ENCODE data around the gene S1PR1.

S1PR1 gene

DNA sequence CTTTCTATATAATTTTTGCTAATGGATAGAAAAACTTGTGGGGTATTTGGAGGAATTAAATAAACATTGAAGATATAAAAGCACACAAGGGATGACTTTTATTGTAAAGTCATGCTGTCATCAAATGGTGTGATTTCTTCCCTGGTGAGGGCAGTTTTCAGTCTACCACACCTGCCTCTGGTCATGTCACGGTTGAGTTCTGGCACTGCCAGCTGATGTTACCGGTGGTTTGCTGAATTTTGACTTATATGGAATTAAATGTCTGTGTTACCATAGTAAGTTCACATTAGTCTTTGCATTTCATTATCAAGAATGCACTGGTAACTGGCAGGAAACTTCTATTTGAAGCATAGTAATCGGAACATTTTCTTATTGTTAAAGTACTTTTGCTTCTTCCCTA is 13.4 kb downstream of the S1PR1 start:
- no peak for DNase-seq

DNA sequence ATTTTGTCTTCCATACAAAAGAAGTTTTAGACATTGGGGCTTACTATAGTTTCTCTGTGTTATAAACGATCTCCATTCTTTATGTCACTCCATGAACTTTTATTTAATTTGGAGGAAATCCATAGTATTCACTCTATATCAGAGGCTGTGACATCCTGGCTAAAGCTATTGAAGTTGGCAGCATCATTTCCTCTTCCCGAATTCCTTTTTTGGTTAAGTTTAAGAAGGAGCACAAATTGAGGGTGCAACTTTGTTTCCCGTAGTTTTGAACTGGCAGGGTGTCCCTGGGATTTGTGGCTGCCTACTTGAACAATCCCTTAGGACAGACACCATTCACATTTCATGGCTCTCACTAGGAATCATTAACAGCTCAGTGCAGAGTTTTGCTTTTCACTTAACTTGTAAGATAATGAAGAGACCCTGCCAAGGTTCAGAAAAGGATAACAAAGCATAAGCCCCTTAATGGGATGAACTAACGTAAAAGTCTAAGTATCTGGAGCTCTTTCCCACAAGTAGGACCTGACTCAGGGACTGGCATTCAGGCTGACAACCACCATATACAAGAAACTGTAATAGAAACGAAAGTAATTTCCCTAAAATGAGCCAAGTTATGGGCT is 13.9 kb downstream of the S1PR1 start:
- no peak for DNase-seq

DNA sequence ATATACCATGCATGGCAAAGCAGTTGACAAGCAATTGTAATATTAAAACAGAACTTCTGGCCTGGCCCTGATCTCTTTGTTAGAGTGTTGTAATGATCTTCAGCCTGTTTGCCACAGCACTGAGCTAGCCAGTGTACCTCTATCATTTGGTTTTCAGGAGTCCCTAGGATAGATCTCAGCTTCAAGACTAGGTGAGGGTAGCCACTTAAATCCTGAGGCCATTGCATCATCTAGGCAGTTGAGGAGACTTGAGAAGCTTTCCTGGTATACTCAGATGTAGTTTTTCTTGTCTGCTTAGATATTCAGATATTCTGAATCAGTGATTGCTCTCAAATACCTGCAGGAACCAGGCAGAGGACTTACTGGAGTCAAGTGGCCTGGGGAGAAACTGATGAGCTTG is 14.7 kb downstream of the S1PR1 start:
- no peak for DNase-seq

DNA sequence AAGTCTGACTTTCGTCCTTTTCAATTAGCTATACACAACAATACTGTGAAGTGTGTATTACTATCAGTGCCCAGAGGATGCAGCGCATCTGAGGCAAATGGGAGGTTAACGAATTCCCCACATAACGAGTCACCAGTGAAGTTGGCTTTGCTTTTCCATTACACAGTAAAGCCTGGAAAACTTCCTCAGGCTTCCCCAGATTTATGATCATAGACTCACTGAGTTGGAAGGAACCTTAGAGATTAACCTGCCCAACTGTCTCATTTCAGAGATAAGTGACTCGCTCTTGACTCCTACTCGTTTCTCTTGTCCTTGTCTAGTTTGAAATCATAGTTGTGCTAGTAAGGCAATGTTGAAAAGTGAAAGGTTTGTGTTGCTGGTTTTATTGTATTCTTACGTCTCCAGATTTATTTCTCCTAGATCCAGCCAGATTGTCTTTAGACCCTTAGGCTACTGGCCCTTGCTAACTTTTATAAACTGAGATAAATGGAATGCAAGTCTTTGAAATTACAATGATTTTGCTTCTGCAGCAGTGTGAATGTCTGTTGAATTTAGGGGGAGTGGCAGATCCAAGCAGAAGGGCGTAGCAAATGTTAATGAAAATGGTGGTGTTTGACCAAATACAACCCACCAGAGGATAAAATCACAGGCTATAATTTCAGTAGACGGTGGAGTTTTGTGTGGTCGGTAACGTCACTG is 17.3 kb downstream of the S1PR1 start:
- peak; percentile 36 for DNase-seq

DNA sequence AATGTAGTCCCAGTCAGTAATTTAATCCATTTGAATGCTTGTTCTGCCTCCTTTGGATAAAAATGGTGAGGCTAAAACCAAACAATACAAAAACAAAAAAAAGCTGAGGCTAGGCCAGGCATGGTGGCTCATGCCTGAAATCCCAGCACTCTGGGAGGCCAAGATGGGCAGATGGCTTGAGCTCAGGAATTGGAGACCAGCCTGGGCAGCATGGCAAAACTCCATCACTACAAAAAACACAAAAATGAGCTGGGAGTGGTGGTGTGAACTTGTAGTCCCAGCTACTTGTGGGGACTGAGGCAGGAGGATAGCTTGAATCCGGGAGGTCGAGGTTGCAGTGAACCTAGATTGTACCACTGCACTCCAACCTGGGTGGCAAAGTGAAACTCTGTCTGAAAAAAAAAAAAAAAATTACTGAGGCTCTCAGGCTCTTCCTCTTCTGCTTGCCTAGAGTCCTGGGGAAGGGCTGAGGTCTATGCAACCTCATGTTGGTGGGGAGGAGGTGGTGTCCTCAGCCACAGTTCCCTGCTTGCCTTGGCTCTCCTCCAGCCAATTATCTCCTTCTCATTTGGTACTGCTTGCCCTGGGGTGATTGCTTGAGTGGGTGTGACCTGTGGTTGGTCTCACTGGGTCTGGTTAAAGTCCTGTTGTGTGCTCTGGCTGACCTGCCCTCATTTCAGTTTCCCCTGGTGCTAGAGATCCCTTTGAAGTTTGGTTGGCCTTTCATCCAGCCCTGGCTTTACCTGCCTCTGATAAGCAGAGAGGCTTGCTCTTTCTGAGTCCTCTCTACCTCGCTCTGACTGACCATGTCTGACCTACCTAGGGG is 20.9 kb downstream of the S1PR1 start:
- peak; percentile 72 for DNase-seq

DNA sequence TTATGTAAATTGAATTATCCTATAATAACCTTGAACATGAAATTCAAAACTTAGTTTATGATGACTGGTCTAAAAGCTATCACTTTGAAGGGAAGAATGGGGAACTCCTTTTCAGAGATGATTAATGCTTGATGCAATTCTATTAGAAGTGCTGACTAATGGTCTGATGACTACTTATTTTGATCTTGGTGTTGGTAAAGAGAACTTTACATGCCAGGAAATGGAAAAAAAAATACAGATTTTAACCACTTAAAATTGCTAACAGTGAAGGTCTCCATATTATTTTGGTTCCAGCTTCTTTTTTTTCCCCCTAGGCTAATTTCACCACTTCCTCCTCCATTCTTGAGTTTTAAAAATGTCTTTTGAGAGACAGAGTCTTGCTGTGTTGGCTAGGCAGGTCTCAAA is 22.9 kb downstream of the S1PR1 start:
- DNase-seq = no peak

DNA sequence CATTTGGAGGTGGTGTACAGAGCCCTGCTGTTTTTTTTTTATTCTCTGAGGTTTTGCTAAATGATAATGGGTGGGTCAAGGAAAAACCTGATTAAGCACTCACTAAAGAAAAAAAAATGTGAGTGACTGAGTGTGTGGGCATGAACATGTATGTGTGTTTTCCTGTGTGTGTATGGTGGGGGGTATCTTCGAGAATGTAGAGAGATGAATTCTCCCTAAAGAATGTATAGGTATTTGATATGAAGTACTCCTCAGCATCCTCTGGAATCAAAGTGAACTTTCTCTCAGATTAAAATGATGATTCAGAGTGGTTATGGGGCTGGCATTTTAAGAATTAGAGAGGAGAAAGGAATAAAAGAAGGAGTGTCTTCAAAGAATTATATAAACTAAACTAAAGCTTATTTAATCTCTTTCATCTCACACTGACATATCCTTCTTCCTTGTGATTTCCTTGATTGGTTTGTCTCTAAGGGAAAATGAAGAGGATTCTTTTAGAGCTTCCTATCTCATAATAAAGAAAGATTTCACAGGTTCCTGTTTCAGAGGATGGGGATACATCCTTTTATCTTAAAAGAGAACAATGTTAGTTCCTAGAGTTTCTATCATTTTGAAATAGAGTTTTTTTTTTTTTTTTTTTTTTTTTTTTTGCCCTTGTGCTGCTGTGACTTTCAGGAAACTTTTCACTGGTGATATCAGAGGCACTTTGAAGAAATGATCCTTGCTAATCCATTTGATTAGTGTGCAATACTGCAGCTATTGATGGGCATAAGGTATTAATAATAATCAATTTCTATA is 23.9 kb downstream of the S1PR1 start:
- DNase-seq = no peak

DNA sequence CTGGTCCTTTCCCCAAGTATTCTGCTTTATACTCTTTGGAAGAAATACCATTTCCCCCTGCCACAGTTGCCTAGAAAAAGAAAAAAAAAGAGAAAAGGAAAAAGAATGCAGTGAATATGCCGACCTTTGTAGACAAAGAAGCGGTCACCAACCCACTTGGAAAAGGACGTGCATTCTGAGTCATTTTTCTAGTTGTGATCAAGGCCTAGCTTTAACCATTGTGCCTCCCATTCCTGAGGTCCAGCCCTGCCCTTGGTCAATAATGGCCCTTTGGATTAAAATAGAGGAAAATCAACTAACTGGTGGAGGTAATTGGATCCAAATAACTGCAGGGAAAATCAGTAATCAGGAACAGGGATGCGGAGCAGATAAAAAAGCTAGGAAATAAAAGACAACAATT is 24.8 kb downstream of the S1PR1 start:
- no peak for DNase-seq

DNA sequence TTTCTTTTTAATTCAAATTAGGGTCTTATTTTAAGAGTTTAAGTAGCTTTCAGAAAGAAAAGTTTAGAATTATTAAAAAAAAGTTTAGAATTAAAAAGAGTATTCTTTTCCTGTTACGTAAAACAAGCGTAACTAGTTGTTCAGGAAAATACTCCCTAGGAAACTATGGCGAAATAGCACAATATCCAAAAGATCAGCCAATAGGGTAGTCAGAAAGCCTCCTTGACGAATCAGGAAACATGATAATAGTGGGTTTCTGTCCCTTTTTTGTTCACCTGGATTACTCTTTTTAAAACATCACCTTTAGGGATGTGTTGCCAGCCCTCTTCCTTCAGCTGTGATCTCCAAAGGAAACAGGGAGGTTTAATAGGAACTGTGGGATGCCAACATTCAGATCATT is 25.2 kb downstream of the S1PR1 start:
- DNase-seq = no peak

DNA sequence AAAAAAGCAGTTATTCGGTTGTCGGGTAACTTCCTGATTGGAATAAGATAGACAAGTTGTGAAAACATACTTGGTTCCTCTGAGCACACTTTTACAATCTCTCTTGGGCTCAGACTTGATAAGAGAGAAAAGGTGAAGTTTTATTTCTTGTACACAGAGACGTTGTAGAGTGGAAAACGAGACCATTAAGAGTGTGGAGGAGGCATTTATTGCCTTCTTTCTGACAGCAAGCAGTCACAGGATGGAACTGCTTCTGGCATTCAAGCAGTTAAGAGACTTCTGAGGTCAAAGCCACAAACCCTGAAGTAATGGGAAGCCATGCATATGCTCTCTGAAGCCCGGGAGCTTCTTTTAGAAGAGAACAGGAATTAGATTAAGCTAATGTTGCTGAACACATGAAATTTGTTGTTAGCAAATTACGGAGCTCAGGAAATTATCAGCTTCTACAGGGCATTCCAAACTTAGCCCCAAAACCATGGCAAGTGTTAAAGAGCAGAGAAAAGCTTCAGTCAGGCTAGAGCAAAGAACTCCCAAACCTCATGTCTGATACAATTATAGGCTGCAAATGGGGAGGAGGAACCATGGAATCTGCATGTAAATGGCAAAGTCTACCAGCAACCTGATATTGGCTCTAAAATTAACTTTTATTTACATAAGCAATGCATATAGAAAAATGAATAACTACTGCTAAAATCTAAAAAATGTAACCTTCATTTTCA is 26.0 kb downstream of the S1PR1 start:
- DNase-seq = no peak

DNA sequence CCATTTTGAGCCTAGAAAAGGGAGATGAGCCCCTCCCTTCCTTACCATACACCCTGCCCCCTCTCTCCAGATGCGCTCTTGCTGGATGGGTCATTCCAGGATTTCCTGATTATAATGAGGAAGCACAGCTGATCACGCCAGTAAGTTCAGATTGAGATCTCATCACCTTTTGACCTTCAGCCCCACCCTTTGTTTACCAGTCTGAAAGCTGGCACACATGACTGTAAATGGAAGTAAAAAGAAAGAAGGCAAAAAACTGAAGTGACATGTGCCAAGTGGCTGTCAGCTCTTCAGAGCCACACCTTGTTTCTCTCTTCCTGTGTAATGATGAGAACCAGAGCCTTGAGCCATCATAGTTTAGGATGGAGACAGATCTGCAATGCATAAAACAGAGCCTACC is 27.9 kb downstream of the S1PR1 start:
- DNase-seq = no peak

DNA sequence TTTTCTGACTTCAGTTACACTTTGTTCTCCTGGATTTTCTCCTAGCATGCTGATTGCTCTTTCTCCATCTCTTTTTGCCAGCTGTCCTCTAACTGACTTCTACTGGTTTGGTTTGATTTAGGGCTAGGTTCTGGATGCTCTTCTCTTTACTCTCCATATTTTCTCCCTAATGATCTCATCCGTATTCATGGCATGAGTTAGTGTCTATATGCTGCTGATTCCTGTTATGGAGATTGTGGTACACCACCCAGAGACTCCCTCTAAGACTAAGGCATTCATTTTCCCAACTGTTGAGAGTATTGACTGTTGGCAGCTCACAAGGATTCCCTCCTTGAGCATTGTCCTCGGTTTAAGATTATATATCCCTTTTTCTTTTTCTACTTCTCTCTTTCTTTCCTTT is 28.9 kb downstream of the S1PR1 start:
- no peak for DNase-seq

DNA sequence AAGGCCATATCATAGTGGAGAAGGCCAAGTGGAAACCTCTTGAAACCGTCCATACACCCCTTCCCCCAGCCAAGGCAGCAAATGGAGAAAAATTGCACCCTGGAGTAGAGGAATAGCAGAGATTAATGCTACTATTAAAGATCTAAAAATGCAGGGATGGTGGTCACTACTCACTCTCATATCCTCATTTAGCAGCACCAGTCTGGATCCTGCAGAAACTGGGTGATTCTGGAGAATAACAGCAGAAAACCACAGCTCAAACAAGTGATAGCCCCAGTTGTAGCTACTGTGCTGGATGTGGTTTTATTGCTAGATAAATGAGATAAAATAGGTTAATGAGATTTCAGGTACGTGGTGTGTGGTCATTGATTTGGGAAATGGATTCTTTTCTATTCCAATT is 30.3 kb downstream of the S1PR1 start:
- DNase-seq = no peak

DNA sequence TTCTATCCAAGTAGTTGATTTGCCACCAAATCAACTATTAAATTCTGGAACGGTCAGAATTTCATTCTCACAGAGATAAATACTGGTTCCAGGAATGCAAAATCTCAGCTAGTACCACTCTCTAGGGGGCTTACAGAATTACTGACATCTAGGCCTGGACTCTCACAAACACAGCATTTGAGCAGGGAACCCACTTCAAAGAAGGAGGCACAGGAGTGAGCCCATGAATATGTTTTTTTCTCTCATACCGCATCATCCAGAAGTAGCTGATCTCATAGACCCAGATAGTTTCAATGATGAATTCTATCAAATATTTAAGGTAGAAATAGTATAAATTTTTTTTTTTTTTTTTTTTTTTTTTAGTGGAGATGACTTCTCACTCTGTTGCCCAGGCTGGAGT is 32.1 kb downstream of the S1PR1 start:
- no peak for DNase-seq

DNA sequence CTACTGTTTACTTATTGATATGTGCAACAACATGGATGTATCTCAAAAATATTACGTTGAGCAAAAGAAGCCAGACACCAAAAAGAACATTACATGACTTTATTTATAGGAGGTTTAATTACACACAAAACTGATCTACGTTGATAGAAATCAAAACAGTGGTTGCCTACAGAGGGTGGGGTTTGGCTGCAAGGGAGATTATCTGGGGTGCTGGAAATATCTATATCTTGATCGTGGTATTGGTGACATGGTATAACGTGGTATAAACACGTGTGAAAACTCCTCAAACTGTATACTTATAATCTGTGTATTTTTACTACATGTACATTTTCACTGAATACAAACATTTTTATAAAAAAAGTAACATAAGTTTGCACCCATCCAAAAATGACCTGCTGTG is 38.9 kb downstream of the S1PR1 start:
- DNase-seq = no peak

DNA sequence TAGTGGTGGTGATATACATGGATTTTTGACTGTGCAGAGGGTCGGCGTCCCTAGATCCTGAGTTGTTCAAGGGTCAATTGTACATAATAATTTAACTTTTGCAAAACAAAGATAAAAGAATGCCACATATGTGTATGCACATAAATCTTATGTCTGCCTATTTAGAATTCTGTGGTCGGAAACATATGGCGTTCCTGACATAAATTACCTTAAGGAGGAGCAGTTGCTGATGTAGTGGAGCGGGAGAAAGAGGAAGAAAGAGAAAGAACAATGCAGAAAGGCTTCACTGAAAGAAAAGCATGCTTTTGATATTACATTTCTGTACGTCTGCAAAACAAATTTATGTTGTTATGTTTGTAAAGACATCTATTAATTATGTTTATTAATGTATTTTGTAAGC is 40.0 kb downstream of the S1PR1 start:
- DNase-seq = no peak

DNA sequence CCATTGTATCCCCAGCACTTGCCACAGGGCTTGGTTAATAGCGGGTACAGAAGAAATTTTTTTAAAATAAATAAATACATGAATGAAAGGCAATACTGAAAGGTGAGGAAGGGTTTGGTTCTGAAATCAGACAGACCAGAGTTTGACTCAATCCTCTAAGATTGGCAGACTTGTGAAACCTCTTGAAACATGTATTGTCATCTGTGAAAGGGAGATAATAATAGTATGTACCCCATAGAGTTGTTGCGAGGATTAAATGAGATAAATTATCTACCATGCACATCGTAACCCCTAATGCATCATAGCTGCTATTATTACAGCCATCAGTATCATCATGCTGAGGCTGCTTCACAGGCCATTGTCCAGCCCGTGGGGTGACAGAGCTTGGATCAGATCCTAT is 41.4 kb downstream of the S1PR1 start:
- DNase-seq = no peak

DNA sequence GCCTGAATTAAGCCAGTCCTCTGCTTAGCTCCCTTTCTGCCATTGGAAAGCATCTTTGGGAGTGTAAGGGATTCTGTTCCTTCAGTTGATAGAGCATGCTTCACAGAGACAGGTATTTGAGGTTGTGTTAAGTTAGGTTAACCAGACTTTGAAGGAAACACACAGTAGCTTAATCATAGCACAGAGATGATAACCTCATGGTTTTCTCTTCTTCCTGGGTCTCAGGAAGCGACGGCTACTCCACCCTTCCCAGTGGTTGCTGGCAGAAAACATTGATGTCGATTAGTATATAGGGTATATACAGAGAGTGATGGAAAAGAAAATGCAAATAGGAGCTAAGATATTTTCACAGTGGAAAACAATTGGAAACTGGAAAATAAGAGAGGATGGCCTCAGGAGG is 42.0 kb downstream of the S1PR1 start:
- no peak for DNase-seq

DNA sequence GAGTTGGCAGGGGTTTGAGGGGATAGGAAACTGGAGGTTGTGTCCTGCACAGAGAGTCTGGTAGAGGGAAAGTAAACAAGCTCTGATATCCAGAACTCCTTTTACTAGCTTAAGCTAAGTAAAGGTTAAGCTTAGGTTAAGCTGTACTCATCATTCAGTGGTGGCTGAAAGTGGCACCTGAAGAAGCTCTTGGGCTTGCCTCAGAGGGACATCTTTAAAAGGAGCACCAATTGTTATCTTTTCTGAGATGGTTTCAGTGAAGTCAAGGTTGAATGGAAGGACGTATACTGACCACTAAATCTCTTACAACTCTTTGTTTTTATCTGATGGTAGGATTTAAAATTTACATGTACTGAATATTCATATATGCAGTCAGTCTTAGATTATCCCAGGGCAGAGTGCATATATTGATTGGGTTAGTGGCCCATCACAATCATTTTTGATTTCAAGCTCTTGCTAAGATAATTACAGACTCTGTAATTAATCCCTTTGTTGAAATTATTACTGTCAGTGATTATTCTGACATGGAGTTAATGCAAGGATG is 43.3 kb downstream of the S1PR1 start:
- no peak for DNase-seq

DNA sequence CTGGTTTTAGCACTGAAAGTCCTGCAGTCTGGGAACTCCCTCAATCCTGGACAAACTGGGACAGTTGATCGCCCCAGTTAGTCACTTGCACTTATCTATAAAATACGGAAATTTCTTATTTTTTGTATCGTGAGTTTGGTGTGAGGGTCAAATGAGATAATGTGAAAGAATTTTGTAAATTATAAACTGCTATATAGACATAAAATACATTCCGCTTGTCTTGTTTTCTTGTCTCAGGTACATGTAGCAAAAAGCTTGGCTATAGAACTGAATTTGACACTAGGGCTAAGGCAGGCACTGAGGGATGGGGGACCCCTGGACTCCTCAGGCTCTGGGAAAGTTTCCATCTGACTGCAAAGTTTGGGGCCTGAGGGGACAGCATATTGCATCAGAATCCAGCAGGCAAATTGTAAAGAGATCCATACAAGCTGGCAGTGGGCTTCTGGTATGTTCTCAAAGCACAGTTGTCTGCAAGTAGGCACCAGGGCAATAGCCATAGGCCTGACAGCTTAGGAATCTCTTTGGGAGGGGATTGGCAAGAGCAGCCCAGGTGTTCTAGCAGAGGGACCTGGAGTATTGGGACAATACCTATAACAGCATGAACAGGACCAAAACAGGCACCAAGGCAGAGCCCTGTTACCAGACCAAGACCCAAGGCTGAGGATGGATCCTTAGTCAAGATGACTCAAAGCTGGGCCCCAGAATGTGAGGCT is 44.3 kb downstream of the S1PR1 start:
- DNase-seq = no peak

DNA sequence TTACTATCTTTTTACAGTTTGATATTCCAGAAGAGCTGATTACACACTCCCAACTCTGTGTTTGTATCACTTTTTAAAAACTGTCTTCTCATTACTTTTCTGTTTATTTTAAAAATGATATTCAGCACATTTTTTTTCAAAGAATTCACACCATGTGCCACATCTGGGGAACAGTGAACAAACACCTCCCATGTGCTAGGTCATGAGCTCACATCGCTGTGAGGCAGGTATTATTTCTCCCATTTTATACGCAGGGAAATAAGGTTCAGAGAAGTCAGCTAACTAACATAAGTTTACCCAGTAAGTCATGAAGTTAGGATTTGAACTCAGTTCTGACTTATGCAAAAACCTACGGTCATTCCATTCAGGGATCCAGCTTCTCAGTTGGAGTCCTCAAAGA is 44.9 kb downstream of the S1PR1 start:
- no peak for DNase-seq
